ENCODE measurements around the gene SEMA4C. TPM values are rescaled to one million over a fixed set of nuclear protein-coding genes. Genes with fewer than 3 reads are reported as not detected.

Gene SEMA4C
- total RNA-seq, 1 donor from 2014 or later = 39.1 TPM

- H3K4me3 Mint-ChIP-seq = peak overlapping the region; percentile 27
These were observed 47.0 kb upstream of the SEMA4C start for GRCh38 chr2:96916646-96917543.

GRCh38 chr2:96916156-96916630, 46.3 kb upstream of the SEMA4C start:
- Mint-ChIP-seq H3K4me1 (peaks cover 21% of the 10 kb centered on the region), H3K9me3 (peaks cover 15% of the 10 kb centered on the region), H3K27me3 (ENCODE audit: insufficient read depth, low read depth) (peaks cover 8% of the 10 kb centered on the region), H3K4me3 (no peak overlapping the region), H3K36me3 (no peaks in the 10 kb centered on the region), H3K27ac (peak overlapping the region; percentile 30)
- Histone ChIP-seq H3K4me1 (peaks cover 6% of the 10 kb centered on the region), H3K9me3 (ENCODE audit: low read depth) (no peaks in the 10 kb centered on the region), H3K4me2 (no peak overlapping the region), H2AFZ (replicated peaks) (no peak overlapping the region), H3K9ac (no peak overlapping the region), H3K27me3 (no peaks in the 10 kb centered on the region), H3K36me3 (no peaks in the 10 kb centered on the region), H3K79me2 (ENCODE audit: low read depth) (no peaks in the 10 kb centered on the region), H3F3A (ENCODE audit: low read depth) (peaks cover 6% of the 10 kb centered on the region), H4K20me1 (ENCODE audit: low read depth) (no peaks in the 10 kb centered on the region), H3K4me3 (no peak overlapping the region), H3K27ac (no peak overlapping the region)
- no peak for DNase-seq (ENCODE audit: low spot score)
- no peak for TF ChIP-seq CTCF (IDR thresholded peaks at IDR 0.05)
- TF ChIP-seq EZH2phosphoT487 (IDR thresholded peaks at IDR 0.05) = no peak
- TF ChIP-seq EZH2 (IDR thresholded peaks at IDR 0.05) = no peak

More at GRCh38 chr2:96916646-96917543, 47.0 kb upstream of the SEMA4C start:
- Mint-ChIP-seq H3K36me3 (no peaks in the 10 kb centered on the region), H3K27ac (peak overlapping the region; percentile 30), H3K4me1 (peaks cover 14% of the 10 kb centered on the region), H3K9me3 (peaks cover 15% of the 10 kb centered on the region), H3K27me3 (ENCODE audit: insufficient read depth, low read depth) (peaks cover 8% of the 10 kb centered on the region)
- Histone ChIP-seq H3K4me3 (no peak overlapping the region), H2AFZ (replicated peaks) (no peak overlapping the region), H3K27me3 (no peaks in the 10 kb centered on the region), H3K79me2 (ENCODE audit: low read depth) (no peaks in the 10 kb centered on the region), H3K9me3 (ENCODE audit: low read depth) (no peaks in the 10 kb centered on the region), H3K4me1 (peaks cover 6% of the 10 kb centered on the region), H3K9ac (no peak overlapping the region), H3K27ac (no peak overlapping the region), H4K20me1 (ENCODE audit: low read depth) (no peaks in the 10 kb centered on the region), H3K36me3 (no peaks in the 10 kb centered on the region), H3K4me2 (no peak overlapping the region), H3F3A (ENCODE audit: low read depth) (peaks cover 6% of the 10 kb centered on the region)
- TF ChIP-seq EZH2 (IDR thresholded peaks at IDR 0.05) = no peak
- TF ChIP-seq CTCF (IDR thresholded peaks at IDR 0.05) = no peak
- TF ChIP-seq EZH2phosphoT487 (IDR thresholded peaks at IDR 0.05) = no peak
- no peak for DNase-seq (ENCODE audit: low spot score)

- no peaks in the 10 kb centered on the region for H3K27me3 ChIP-seq
- H3K4me1 ChIP-seq = peaks cover 6% of the 10 kb centered on the region
- no peak for TF ChIP-seq CTCF (IDR thresholded peaks at IDR 0.05)
- H3K79me2 ChIP-seq (ENCODE audit: low read depth) = no peaks in the 10 kb centered on the region
- no peak overlapping the region for H3K4me3 ChIP-seq
- no peak overlapping the region for H3K27ac ChIP-seq
- no peaks in the 10 kb centered on the region for H3K36me3 ChIP-seq
- H3K4me2 ChIP-seq = no peak overlapping the region
- peaks cover 6% of the 10 kb centered on the region for H3F3A ChIP-seq (ENCODE audit: low read depth)
- H2AFZ ChIP-seq (replicated peaks) = no peak overlapping the region
- no peak overlapping the region for H3K9ac ChIP-seq
- Mint-ChIP-seq H3K27ac (no peak overlapping the region), H3K36me3 (no peaks in the 10 kb centered on the region), H3K27me3 (ENCODE audit: insufficient read depth, low read depth) (peaks cover 12% of the 10 kb centered on the region), H3K9me3 (peaks cover 15% of the 10 kb centered on the region), H3K4me1 (peaks cover 32% of the 10 kb centered on the region), H3K4me3 (no peak overlapping the region)
- H3K9me3 ChIP-seq (ENCODE audit: low read depth) = no peaks in the 10 kb centered on the region
- H4K20me1 ChIP-seq (ENCODE audit: low read depth) = no peaks in the 10 kb centered on the region
- DNase-seq (ENCODE audit: low spot score) = no peak
These were observed 44.5 kb upstream of the SEMA4C start for GRCh38 chr2:96914332-96914731.

All from neural progenitor cell (in vitro differentiated cells).